Left hindlimb (tissue), 1 donor: Measurements from ENCODE around the gene FOCAD.

Experiments
- DNase-seq: peaks from one replicate; pipeline ENCODE4 v3.0.0-alpha.2; 2018

FOCAD gene

DNA sequence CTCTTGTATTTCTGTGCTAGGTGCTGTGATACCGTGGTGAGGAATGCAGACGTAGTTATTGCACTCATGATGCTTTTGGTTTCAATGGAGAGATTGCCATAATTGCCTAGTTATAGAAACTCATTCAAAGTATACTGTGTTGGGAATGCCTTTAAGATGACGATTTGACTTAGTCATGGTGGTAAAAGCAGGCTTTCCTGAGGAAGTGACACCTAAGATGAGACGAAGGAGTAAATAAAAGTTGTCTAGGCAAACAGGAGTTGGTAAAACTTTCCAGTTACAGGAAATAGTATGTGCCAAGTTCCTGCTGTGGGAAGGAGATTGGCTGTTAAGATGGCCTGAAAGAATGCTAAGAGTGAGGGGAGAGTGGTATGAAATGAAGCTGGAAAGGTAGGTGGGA is 48.1 kb downstream of the FOCAD start:
- no peak for DNase-seq

DNA sequence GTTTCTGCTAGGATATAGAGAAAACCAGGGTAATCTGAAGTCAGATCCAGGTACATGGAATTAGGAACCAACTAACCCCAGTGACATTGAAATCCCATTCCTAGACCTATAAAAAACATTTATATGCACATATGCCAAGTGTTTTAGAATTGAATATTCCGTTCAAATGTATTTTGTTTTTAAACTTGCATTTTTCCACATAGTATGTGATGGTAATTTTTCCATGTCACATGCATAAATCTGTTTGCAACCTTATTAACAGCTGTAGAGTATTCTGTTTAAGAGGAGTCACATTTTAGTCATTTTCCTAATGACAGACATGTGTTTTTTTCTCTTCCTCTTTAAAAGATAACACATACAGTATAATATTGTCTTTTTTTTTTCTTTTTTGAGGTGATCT is 50.2 kb downstream of the FOCAD start:
- no peak for DNase-seq

DNA sequence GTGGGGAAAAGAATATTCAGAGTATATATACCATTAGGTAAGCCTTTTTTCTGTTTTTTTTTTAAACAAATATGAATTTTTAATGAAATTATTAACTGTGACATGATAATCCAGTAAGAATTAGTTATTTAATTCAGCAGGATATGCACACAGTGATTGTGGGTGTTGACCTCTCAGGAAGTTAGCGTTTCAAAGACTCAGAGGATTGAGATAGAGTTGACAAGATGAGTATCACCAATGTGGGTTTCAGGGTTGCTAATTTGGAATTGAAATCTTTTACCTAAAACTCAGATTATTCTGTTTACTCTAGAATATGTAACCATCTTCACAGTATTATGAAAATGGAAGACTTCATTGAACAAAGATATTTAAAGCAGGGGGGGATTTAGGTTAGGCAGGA is 56.2 kb downstream of the FOCAD start:
- no peak for DNase-seq

DNA sequence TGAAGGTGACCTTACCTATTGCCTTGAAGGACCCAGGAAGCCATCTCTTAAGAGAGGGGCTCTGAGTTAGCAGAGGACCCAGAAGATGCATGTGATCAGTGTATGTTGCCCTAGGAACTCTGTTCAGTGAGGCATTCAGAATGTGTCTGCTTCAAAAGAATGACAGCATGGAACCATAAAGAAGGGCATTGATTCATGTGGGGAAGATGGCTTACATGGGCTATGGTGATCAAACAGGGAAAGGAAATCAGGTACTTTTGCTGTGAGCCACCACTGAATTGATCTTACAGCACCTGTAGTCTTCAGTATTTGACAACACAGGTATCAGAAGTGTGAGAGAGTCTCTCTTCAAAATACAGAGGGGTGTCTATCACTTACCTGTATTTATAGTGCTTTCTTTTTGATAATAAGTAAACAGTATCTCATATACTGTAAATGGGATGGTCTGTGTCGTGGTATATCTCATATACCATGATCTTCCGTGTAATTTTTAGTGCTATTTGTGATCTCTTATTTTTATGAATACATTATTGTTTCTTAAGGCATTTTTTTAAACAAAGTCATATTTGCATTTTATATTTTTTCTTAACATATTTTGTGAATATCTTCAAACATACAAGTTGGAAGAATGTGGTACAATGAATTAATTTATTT is 57.0 kb downstream of the FOCAD start:
- DNase-seq: no peak

DNA sequence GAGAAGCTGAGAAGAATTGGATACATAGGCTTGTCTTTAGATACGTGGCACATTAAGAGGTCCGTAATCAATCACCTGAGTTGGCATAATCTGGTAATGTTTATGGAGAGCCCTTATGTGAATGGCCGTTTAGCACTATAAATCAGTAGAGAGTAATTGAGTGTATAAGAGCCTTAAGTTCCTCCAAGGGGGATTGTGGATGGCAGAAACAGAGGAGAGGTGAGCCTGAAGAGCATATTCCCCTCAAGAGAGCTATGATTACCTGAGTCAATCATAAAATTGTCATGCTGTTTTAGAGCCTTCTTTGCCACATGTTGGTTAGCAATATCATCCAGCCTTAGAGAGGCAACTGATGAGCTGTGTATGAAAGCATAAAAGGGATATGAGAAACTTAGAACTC is 58.8 kb downstream of the FOCAD start:
- no peak for DNase-seq

DNA sequence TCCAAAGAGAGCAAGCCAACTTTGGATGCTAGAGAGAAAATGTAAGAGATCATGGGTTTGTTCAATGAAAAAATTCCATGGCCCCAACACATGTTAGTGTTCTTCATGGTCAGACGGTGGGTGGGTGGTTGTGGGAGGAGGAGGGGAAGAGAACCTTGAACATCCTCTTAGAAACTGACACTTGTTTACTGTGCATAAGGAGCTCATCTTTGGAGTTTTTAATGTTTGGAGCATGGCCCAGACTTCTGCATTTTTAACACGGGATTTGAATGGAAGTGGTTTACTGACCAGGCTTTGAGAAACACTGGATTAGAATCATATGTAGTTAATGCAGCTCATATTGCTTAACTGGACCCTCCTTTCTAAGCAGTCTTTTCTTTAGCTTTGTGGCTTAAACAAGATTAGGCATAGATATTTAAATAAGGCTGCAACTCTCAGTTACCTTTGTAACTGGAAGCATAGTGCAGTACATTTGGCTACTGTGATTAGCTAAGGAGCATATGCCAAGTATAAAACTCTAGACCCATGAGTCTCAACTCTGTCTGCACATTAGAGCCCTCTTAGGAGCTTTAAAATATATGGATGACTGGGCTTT is 60.1 kb downstream of the FOCAD start:
- no peak for DNase-seq

DNA sequence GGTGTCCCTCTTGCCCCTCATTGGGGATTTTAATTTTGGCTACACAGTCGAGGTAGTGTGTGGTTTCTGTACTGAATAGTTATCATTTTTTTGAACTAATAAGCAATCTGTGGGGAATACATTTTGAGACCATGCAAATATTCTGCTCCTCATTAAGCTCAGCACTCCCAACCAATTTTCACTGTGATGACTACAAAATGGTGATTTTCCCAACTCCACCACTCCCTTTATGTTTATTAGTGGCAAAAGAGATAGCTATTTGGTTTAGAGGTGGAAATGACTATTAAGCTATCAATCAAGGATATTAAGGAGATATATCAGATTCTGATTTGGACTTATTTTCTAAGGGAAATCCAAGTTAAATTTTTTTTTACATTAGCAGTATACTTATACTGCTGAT is 62.9 kb downstream of the FOCAD start:
- no peak for DNase-seq

DNA sequence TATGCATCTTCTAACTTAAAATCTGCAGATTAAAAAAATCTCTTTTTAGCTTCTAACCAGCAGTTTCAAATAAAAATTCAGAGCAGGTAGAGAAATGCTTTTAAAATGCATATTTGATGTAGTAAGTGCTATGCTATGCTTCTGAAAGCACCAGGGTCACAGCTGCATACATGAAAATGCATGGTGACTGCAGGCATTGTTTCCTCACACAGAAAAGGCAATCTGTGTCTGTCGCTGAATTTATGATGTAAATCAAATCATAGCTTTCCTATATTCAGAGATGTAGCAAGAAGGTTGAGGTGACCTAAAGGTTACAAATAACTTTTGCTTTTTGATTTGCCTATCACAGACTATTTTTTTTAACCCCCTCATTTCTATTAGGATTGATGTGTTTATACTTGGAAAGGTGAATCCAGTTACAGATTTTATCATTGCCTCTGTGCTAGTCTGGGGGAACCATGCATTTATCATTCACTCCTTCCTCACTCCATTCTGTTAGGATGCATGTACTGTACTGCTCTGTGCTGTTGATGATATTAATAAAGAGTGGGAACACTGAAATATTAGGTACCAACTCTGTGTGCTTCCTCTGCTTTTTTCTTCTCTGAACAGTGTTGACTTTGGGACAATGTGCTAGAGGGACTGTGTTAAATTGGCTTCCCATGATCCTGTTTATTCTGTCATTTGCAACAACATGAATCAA is 65.6 kb downstream of the FOCAD start:
- DNase-seq: no peak

DNA sequence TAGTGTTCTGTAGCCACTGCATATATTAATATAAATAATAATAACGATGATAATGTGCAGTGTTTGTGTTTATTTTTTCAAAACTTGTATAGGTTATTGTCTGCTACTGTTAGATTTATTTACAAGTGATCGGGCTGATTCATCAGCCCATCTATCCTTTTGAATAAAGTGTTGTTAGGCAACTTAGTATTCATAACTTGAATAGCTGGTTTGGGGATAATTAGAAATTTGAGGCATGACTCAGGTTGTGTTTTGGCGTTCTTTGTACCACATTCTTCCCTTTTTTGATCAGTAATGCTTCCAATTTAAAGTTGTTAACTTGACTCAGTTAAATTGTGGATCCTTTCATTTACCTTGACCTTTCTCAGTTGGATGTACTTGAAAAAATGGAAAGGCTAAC is 69.7 kb downstream of the FOCAD start:
- DNase-seq: no peak

DNA sequence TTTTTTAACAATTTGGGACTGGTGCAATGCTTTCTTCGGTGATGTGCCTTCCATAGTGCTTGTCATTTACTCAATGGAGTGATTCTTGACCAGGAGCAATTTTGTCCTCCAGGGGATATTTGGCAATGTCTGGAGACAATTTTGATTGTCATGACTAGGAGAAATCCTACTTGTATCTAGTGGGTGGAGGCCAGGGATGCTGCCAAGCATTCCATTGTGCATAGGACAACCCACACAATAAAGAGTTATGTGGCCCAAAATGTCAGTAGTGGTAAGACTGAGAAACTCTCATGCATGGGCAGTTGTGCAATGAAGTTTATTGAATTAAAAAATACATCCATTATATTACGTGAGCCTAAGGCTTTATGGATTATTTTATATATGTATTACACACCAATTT is 70.5 kb downstream of the FOCAD start:
- DNase-seq: no peak

DNA sequence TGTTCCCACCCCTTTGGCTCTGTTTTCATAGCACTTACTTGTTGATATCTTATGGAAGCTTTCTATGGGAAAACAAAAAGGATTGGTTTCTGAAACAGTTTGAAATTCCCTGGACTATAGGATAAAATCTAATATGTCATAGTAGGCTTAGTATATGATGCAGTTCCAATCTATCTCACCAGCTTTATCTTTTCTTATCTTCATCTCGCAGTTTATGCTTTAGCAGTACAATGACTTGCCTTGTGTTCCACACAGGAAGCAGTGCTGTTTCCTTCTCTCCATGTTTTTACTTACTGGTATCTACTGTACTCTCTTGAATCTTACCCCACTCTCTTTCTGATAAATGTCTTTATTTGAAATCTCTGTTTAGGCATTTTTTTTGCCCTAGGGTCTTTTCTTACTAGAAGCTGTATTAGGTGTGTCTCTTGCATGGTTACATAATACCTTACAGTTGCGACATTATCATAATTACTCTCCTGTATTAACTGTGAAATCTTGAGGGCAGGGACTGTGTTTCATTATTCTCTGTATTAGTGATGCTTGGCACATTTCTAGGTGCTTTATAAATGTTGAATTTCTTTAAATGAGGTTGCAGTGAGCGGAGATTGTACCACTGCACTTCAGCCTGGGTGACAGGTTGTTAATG is 76.3 kb downstream of the FOCAD start:
- DNase-seq: no peak

DNA sequence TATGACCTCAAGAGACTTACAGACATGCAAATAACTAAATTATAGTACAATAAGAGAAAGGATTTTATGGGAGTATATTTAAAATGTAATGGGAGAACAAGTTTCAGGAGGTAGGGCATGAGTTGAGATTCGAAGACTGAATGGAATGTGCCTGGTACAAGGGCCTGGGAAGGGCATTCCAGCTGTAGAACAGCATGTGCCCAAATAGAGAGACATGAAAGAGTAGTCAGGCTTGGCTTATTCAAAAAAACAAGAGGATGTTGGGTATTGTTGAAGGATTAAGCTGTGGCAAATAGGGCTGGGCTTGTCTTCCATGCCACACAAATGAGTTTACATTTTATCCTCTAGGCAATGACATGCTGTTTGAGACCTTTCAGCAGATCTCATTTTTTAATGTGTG is 86.9 kb downstream of the FOCAD start:
- no peak for DNase-seq

DNA sequence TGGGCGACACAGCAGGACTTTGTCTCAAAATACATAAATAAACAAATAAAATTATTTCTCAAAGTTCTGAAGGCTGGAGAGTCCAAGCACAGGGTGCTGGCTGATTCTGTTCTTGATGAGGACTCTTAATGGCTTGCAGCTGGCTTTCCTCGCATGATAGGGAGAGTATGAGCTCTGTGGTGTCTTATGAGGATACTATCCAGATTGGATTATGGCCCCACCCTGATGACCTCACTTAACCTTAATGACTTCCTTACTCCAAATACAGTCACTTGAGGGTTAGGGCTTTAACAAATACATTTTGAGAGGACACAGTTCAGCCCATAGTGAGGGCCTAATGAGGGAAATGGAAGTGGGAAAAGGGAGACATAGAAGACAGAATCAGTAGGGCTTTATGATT is 87.7 kb downstream of the FOCAD start:
- DNase-seq: no peak

DNA sequence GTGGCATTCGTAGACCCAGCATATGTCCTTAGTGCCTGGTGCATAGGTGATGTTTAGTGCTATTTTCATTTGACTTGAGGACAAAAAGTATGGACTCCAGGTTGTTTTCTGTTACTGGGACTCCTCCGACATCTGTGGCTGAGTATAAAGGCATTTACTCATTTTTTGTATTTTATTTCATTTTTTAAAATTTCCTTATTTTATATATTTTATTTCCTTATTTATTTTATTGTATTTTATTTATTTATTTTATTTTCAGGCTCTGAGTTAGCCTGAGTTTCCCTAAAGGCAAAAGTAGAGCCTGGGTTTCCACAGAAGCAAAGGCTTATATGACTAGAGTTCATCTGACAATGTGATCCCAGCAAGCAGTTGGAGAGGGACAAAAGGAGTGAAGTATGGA is 91.6 kb downstream of the FOCAD start:
- DNase-seq: no peak

DNA sequence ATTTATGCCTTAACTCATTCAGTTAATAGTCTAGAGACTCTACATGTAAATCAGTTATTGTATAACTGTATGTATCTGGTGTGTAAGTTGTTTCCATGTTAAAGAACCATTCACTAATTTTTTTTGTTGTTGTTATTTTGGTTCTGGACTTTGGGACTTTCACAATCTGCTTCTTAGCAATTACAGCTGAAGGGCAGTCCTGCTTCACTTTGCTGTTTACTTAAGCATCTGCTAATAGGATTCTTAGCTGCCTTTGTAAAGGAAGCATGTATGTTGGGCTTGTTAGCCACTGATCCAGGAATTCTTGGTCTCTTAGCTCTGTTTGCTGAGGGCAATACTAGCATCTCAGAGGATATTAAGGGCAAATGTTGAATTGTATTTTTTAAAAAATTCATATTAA is 97.0 kb downstream of the FOCAD start:
- DNase-seq: no peak

DNA sequence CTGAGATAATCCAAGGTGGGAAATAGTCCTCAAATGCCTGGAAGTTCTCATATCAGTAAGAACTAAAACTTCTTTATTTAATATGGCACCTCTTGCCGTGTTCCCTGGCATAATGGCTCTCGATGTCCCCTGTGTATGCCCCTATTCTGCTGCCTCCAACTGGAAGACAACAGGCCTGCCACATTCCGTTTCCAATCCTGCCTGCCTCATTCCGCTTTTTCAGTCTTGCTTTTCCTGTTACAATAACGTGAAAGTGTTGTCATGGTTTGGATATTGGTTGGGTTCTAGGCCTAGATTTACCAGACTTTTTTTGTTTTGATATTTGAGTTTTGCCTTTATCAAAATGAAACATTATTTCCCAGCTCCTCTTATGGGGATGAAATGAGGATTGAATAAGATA is 98.2 kb downstream of the FOCAD start:
- no peak for DNase-seq

DNA sequence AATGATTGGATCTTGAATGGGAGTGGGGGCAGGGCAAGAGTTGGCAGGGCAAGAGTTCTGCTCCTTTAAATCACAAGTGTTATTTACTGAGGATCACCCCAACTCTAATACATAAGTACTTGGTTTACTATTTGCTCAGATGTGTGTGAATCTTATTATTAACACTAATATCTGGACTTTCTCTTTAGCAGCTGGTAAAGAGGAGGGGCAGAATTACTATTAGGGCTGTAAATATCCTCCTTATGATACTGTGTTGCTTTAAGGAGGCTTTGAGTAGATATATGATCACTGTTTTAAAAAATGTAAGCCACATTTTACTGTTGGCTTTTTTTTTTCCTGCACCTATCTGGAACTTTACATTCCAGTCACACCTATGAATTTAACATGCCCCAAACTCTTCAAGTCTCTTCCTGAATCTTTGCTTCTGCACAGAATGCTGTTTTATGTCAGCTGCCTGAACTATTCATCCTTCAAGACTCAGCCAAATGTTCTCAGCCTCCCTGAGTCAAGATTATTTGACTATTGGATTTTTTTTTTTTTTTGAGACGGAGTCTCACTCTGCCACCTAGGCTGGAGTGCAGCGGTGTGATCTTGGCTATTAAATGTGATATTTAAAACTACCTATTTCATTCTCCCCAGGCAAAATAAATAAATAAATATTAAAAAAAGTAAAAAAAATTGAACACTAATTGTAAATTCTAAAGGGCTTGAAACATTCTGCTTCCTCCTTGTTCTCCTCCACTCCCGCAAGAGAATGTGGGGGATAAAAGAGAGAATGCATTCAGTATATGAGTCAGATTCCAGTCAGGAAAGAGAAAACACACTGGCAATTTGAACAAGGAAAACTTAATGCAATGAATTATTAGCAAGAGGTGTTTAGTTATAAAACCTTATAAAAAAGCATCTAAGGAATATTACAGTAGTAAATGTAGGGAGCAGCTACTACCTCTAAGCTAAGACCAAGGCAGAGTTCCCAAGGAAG is 99.3 kb downstream of the FOCAD start:
- no peak for DNase-seq

DNA sequence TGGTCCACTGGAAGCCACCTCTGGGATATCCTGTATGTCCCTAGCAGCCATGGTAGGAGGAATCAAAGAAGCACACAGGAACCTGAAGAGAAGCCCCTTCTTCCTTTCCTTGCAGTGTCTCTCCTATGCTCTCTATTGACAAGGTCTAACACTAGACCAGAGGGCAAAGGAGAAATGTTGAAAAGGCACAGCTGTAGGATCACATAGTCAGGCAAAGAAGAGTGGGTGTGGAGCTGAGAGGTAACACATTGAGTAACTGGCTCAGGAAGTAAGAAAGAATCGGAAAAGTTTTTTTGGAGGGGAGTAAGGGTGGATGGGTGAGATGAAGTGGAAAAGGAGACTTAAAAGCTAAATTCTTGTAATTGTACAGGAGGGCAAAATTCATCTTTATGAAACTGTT is 100.1 kb downstream of the FOCAD start:
- no peak for DNase-seq

DNA sequence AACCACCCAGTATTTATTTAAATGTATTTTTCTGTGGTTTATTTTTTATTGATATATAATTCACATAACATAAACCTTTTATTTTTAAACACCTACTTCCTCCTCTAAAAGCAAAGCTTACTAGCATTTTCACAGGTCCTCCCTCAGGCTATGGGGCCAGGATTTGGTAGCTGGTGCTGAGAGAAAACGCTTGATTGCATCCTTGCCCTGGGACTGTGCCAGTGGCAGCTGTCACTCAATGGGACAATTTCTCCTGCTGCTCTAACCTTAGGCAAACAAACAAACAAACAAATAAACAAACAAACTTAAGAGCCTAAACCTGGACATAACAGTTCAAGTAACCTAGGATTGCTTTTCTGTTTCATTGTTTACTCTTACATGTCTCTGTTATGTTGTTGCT is 102.7 kb downstream of the FOCAD start:
- no peak for DNase-seq

DNA sequence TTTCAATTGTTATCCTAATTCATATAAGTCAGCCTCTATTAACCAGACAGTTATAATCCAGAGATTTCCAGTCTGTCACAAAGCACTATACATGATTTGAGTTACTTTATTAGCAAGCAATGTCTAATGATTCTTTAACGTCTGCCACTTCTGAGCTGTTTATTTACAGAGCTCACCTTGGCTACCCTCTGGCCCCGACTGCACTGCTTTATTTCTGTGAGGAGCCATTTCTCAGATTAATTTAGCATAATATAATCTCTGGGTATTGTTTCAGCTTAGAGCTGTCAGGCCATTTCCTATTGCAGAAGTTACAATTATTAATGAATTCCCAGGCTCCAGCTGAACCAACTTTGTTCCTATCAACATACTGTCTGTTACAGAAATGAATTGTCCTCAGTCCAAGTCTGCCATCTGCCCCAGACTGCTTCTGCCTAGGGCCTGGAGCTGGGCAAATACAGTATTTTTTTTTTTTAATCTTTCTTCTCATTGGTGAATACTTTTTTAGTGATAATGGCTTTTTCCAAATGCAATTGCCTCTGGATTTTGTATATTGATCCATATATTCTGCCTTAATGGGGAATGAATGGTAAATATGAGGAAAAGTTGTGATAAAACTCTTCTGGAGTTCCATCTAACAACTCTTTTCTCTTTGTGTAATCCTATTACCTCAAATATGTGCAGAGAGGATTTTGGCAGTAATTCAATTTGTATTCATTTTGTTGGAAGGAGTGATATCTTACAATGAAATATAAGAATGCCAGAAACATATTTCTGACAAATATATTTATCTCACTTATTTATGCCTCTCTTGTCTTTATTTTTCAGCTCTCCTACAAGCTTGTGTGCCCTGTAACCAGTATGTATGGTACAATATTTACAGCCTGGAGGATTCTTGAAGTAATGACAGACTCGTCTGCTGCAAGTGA is 104.7 kb downstream of the FOCAD start:
- no peak for DNase-seq

DNA sequence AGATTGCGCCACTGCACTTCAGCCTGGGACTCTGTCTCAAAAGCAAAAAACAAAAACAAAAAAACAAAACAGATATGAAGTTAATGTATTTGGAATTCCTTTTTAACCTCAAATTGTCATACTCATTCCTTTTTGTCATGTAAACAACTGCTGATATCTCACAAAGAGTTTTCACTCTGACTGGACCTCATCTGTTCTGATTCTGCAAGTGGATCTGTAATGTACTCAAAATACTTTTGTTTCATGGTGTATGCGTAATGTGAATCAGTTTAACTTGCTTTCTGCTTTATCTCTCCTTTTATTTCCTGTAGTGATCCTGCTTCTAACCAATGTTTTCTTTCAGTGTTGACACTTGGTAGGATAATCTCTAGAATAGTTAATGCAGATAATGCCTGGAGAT is 106.7 kb downstream of the FOCAD start:
- DNase-seq: no peak

DNA sequence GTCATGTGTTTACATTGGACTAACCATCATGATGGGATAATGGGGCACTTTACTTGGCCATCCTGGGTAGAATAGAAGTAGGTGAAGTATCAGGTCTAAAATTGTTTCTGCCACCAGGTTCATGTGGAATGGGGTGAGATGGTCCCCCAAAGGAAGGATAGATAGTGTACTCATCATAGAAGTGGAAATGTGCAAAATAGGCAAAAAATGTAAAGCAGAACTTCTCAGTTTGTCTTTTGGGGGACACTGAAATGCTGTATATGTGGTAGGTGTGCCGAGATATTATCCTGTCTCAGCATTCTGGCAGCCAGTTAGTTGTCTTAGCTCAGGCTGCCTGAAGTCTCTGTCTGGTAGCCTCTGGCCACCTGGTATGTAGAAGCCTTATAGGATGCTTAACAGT is 107.6 kb downstream of the FOCAD start:
- DNase-seq: no peak
